Psoas muscle (tissue), 8 donors: ENCODE results near the gene ZNF648. TPM values are rescaled to one million over a fixed set of nuclear protein-coding genes. Genes with fewer than 3 reads are reported as not detected.

ENCODE experiments used
- ATAC-seq, 4 donors: fragments of 200-7000 bp; cut with Tn5 transposase; one replicate each; pipeline ENCODE4 v1.9.1; 2020; ENCODE audit warnings: moderate library complexity in 3 of 4, mild to moderate bottlenecking in 2 of 4
- DNase-seq, 2 donors: peaks; one replicate each; pipeline ENCODE4 v3.0.0-alpha.2; 2020
- H3K27ac ChIP-seq: fragments of 200-600 bp; one replicate; pipeline ENCODE4 v1.8.0; 2022
- H3K27me3 ChIP-seq, 3 donors: fragments of 200-600 bp in 1 of 3; one replicate each; pipeline versions ENCODE4 v1.6.1 to v1.8.0; 2013 to 2022; ENCODE audit warnings: low read length in 2 of 3, mild to moderate bottlenecking in 2 of 3, moderate library complexity in 1 of 3; ENCODE audit not compliant: insufficient read depth in 3 of 3
- H3K36me3 ChIP-seq, 2 donors: fragments of 200-600 bp in 1 of 2; one replicate each; pipeline versions ENCODE4 v1.6.1 to v1.8.0; 2013 to 2022; ENCODE audit warnings: low read depth in 1 of 2, mild to moderate bottlenecking in 1 of 2, moderate library complexity in 1 of 2; ENCODE audit not compliant: insufficient read depth in 1 of 2
- H3K4me1 ChIP-seq: fragments of 200-600 bp; one replicate; pipeline ENCODE4 v1.8.0; 2022
- H3K4me3 ChIP-seq: fragments of 200-600 bp; one replicate; pipeline ENCODE4 v1.8.0; 2022; ENCODE audit warnings: mild to moderate bottlenecking
- H3K9me3 ChIP-seq: fragments of 200-600 bp; one replicate; pipeline ENCODE4 v1.8.0; 2022
- CTCF ChIP-seq: fragments of 200-600 bp; IDR thresholded peaks from one replicate; pipeline ENCODE4 v1.8.0; 2022; ENCODE audit warnings: antibody characterized with exemption
- WGBS, 3 donors: extraction: QIAGEN DNeasy Blood & Tissue Kit; methylation state at CpG; one replicate each; pipeline versions ENCODE4 v1.1.6 to v1.1.7; 2013; 5-methylcytosine and 5-hydroxymethylcytosine counted together
- intact Hi-C, 2 donors: fragments of 100-400 bp; cut with DNase I; formaldehyde crosslinking; loops; one replicate each; pipeline versions ENCODE4 v1.11.0 to v1.14.2; 2022
- polyA plus RNA-seq, 3 donors: library from polyadenylated mRNA; stranded (reverse); fragments of 200-250 nt; gene quantifications; one replicate each; pipeline ENCODE4 v1.2.3, GENCODE V29; 2013
- total RNA-seq, 4 donors: library from RNA; stranded (reverse); fragmentation: NEBNext Ultra II Directional in 2 of 4; extraction: Animal tissue kit (Norgen Biotek cat#: 25700) in 2 of 4; gene quantifications; one replicate each; pipeline versions ENCODE4 v1.2.1 to v1.2.4, GENCODE V29; 2021 to 2023
- donor health status: healthy with polysubstance abuse.
- donor health status: DM: no; HTN: no; CAD: no; lungs with moderate emphysema.
- donor health status: Bipolar disorder and iron deficiency.
- donor health status: healthy.
- donor health status: DM: yes; HTN: yes; CAD: no.
- donor health status: DM: no; HTN: no; CAD: no.
- donor health status: DM: no; HTN: no; CAD: no.
- donor health status: DM: yes; HTN: yes; CAD: no.

ZNF648 gene
- total and polyA plus RNA-seq, 7 donors = 0.01 to 0.06 (median 0.01) TPM; not detected in 4

DNA sequence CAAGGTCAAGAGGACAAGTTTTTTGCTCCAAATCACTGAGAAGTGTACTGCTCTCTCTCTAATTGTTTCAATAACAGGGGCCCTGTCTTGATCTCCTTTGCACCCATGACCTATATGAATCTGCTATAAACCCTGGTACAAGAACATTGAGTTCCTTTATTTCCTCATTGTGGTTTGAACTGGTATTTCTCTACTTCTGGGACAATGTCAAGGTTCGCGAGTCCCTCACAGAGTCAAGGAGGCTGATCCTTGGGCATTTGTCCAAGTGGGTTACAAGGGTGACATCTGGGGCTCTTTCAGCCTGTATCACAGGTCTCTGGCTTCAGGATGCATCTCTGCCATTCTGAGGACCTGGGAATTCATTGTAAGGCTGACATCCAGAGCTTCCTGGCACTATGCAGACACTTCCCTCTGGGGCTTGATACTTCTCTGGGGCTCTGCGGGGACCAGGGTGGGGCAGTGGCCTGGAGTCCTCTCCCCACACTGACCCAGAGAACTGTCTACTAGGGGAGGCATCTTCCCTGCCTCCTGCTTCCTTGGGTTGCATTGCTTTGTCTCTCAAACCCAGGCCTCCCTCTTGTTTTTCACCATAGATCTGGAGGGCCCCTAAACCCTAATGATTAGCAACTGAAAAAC is 22.5 kb upstream of the ZNF648 start:
- no peak for DNase-seq
- WGBS, 3 donors = 62 to 81% (median 73%) methylated on average over 3 of the region's 3 CpGs
- Histone ChIP-seq H3K27ac (no peak overlapping the region), H3K4me1 (peaks cover 3% of the 10 kb centered on the region), H3K9me3 (no peaks in the 10 kb centered on the region), H3K4me3 (no peak overlapping the region), H3K36me3 (no peaks in the 10 kb centered on the region), H3K27me3 (no peaks in the 10 kb centered on the region)
- intact Hi-C loops = loop anchor here (2.0 to 10.0 kb wide), 4 partner anchors 313 to 703 kb away; partner anchors contain the start of gene NPL (in 2 of the 2)
- TF ChIP-seq CTCF = no peak
- ATAC-seq = peak in 1 of 4 donors; percentile 4

DNA sequence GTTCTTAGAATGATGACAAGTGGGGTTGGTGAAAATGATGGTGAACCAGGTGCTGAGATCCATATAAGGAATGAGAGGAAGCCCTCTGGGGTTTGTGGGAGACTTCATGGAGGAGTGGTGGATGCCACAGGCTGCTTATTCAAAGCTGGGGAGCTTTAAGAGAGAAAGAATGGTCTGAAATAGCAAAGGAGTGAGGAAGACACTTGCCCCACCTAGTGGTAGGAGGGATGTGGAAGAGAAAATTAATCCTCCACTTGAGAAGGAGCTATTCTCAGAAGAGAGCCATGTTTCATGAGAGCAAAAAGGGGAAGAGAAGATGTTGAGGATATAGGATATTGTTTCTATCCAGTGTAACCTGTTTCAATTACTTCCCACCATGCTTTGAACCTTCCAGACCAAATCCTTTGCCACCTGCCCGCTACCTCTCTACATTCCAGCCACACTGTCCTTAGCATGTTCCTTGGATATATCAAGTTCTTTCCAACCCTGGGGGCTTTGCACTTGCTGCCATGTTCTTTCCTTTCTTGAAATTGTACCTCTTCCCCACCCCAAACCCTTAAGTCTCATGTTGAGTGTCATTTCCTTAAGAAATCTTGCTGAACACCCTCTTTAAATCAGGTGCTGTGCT is 19.6 kb upstream of the ZNF648 start:
- Histone ChIP-seq H3K27ac (no peak overlapping the region), H3K9me3 (no peaks in the 10 kb centered on the region), H3K36me3 (no peaks in the 10 kb centered on the region), H3K4me3 (no peak overlapping the region), H3K27me3 (no peaks in the 10 kb centered on the region), H3K4me1 (peaks cover 3% of the 10 kb centered on the region)
- WGBS, 3 donors = 88 to 95% (median 95%) methylated on average over 1 of the region's 1 CpG
- peak; percentile 50 for TF ChIP-seq CTCF
- intact Hi-C loops = loop anchor here (5.0 to 10.0 kb wide), 3 partner anchors 514 to 706 kb away; partner anchors contain the start of gene NPL (in 2 of the 2)
- ATAC-seq (no peak), DNase-seq (no peak)

- no peak overlapping the region for H3K27ac ChIP-seq
- intact Hi-C loops = loop anchor here (5.0 to 10.0 kb wide), 3 partner anchors 515 to 707 kb away; partner anchors contain the start of gene NPL (in 2 of the 2)
- H3K4me1 ChIP-seq = peaks cover 3% of the 10 kb centered on the region
- TF ChIP-seq CTCF = no peak
- ATAC-seq (no peak), DNase-seq (no peak)
- no peaks in the 10 kb centered on the region for H3K27me3 ChIP-seq
- H3K4me3 ChIP-seq = no peak overlapping the region
- WGBS, 3 donors = 73 to 80% (median 77%) methylated on average over 3 of the region's 3 CpGs
- H3K9me3 ChIP-seq = no peaks in the 10 kb centered on the region
- no peaks in the 10 kb centered on the region for H3K36me3 ChIP-seq
Measured at GRCh38 chr1:182080040-182080439, 18.5 kb upstream of the ZNF648 start.

DNA sequence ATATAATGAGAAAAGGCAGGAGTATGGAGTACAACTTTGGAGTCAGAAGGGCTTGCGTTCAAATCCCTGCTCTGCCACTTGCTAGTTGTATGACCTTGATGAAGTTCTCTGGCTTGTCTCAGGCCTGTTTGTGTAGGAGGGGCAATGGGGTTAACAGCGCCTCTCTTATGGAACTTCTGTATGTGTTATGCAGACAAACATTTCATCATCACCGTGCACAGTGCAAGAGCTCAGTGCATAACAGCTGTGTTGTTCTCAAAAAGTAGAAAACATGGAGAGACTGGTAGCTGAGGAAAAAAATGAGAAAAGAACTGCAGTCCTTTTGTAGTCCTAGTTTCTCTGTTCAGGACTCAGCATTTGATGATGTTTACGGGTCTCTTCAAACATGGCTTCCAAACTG is 10.4 kb upstream of the ZNF648 start:
- Histone ChIP-seq H3K27ac (no peak overlapping the region), H3K36me3 (no peaks in the 10 kb centered on the region), H3K4me1 (no peaks in the 10 kb centered on the region), H3K9me3 (no peaks in the 10 kb centered on the region), H3K4me3 (no peak overlapping the region), H3K27me3 (no peaks in the 10 kb centered on the region)
- intact Hi-C loops = no loop called here
- WGBS, 3 donors = 80 to 83% (median 82%) methylated on average over 4 of the region's 4 CpGs
- ATAC-seq (no peak), DNase-seq (no peak)
- TF ChIP-seq CTCF = no peak
